Iris pigment epithelial cell (primary cell): ENCODE results near the gene NUDT11.
A peak's percentile ranks its signal among the peaks of the same experiment; 100 is the strongest.
"Not testable (repeated sequence)": the region's sequence is repeated elsewhere in the genome, so short reads cannot be mapped to it uniquely, and the experiment has no call there.

ENCODE experiments used
- DNase-seq: peaks from one replicate; pipeline ENCODE4 v3.0.0-alpha.2; 2011; ENCODE audit warnings: low read depth

NUDT11 gene

DNA sequence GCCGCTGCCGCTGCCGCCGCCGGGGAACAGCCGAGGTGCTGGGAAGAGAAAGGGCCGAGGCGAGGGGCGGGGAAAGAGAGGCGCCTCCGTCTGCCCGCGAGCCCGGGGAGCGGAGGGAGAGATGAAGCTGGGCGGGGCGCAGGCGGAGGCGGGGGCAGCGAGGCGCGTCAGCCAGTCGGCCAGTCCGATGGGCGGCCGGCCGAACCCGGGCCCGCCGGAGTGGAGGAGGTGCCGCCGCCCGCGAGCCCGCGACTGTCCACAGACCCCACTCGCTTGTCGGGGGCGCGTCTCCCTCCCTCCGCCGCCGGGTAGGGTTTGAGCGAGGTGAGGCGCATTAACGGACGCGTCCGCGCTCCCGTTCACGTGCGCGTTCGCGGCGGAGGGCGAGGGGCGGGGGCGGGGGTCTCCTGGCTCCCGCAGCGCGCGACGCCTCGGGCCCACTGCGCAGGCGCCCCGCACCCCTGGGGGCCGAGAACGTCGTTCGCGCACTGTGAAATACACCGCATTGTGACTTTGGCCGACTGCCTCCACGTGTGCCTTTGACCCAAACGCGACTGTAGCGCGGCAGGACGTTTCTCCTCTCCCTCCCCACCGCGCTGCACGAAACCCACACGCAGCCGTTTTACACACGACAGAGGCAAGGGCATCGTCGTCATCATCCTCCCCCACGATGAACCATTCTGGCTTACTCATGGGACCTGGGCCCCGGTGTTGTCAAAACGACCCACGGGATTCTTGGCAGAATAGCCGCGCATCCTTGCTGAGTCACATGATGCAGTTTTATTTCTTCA lies at the start of gene NUDT11:
Gene NUDT11, minus strand, starts transcription at position 92 of the 791 bp plus-strand sequence. CDS start 148 bp downstream, outside the sequence.
- peak; percentile 71 for DNase-seq

DNA sequence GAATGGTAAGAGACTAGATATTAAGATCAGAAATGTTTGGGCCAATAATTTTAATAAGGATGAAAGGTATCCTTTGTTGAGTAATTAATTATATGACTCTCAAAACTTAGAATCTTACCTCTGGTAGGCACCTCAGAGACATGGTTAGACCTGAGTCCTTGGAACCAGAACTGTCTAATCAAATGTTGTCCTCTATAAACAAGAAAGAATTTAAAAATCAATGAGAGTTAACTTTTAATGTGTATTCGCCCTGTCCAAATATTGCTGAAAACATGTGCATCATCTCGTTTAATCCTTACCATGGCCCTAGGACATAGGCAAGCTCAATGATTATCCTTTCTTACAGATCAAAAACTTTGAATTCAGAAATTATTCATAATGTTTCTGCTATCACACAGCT lies 24.0 kb upstream of the NUDT11 start:
- no peak for DNase-seq

DNA sequence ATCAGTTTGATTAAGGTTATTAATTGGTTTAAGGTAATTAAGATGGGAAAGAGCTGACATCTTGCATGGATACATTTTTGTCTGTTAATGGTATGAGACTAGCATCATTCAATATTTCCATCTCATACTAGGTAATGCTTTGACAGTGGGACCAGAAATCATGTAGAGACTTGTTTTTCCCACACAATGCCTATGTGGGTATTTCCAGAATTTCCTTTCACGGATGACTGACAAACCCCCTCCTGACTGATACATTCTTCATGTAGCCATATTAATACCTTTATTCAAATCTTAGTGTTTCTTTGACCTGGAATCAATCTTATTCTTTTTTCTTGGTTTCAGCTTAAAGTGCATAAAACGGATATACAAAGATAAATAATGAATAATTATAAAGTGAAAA lies 22.7 kb upstream of the NUDT11 start:
- DNase-seq = not testable (repeated sequence)

DNA sequence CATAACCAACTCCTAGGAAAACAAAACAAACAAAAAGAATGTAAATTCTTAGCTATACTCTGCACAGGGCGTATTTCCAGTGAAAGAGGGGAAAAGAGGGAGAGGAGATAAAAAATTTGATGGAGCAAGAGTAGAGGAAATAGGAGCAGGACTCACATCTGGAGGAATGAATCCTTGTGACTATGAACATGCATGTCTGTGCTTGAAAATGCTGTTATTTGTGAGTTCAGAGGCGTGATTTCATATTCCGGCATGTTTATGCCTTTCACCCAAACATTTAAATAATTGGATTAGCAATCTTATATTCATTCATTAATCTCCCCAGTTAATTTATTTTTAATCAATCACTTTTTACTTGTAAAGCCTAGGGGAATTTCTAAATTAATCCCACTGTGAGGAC lies 11.2 kb upstream of the NUDT11 start:
- no peak for DNase-seq

DNA sequence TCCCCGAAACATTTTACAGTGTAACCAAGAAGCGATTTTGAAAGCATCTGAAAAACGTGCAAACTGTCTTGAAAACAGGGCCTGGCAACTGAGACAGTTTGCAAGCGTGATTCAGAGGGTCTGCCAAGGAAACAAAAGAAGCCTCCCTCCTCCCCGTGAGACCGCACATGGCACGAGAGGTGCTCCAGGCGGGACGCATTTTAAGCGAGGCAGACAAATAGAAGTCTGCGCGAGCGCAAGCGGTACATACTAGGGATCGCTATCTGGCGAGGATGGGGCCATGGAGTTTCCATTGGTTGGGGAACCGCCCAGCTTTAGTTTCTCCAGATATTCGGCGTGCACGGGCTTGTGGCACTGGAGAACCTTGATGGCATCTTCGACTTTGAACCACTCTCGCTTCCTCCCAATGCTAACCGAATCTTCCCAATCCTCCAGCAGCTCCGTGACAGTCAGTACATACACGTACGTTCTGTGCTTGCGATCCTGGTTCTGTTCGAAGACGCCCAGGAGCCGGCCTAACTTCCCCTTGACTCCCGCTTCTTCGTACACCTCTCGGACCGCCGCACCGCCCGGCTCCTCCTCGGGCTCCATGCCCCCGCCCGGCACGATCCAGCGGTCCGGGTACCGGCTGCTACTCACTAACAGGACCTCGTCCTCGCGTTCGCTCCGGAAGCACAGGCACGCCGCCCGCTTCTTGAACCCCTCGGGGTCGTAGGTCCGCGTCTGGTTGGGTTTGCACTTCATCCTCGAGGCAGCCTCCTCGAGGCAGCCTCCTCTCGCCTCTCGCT lies 497 bp downstream of the NUDT11 start:
- DNase-seq = peak; percentile 13

DNA sequence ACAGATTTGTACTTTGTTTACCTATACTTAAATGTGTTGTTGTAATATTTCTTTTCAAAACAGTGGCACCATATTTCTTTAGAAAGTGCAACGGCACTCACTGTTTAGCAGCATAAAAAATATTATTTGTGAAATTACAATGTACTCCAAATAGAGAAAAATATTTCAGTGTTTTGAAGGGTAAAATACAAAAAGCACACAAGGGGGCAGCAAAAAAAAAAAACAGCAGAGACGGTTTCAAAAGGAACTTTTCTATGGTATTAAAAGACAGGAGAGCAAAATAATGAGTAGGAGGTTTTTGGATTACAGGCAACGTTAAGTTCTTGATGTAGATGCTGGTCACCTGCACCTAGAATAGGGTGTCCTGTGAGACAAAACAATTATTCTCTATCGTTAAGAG lies 2.0 kb downstream of the NUDT11 start:
- DNase-seq = no peak

DNA sequence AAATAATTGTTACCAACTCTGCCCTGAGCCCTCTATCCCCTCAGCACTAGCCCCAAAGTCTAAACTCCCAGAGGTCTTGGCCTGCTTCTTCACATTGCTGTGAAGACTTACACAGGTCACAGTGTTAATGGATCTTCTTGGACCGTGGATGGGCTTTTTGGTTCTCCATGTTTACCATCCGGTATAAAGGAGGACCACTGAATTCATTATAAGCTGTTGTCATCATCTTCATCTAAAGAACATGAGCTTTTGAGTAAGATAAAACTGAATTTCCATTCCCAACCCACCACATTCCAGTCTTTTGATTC lies 8.5 kb downstream of the NUDT11 start:
- DNase-seq = peak; percentile 32

DNA sequence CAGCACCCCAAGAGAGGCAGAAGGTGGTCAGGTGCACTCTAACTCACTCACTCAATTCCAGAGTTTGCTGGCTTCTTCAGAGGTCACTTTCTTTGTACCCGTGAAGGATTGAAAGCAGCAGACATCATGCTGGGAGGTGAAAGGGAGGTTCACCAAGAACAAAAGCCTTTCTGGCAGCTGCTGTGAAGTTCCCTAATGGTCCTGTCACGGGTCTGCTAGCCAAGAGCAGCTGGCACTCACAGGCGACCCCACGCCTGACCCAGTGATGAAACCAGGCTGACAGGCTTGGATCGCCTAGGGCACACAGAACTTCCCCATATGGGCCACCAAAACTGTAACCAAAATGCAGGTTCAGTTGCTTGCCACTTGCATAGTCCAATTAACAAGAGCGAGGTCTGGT lies 11.8 kb downstream of the NUDT11 start:
- no peak for DNase-seq

DNA sequence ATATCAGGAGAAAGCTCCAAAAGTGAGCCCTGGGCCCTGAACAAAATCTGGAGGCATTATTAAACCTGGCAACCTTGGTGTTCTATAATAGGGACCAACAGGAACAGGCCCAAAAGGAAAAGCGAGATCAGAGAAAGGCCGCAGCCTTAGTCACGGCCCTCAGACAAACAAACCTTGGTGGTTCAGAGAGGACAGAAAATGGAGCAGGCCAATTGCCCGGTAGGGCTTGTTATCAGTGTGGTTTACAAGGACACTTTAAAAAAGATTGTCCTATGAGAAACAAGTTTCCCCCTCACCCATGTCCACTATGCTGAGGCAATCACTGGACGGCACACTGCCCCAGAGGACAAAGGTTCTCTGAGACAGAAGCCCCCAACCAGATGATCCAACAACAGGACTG lies 14.0 kb downstream of the NUDT11 start:
- not testable (repeated sequence) for DNase-seq

DNA sequence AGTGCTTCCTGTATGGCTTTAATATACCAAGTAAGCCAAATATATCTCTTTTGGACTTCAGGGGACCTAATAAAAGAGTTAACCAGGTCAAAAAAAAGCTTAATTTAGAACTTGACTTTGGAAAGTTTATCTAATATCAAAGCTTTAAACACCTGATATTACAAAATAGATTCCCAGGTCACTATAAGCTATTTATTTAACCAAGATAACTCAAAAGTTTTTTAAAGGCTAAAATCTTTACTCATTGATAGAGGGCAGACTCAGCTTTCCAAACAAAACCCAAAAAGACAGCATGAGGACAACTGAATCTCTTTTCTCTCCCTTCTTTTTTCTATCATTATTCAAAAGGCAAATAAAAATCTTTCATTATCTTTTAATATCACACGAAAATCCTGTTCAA lies 19.5 kb downstream of the NUDT11 start:
- no peak for DNase-seq

DNA sequence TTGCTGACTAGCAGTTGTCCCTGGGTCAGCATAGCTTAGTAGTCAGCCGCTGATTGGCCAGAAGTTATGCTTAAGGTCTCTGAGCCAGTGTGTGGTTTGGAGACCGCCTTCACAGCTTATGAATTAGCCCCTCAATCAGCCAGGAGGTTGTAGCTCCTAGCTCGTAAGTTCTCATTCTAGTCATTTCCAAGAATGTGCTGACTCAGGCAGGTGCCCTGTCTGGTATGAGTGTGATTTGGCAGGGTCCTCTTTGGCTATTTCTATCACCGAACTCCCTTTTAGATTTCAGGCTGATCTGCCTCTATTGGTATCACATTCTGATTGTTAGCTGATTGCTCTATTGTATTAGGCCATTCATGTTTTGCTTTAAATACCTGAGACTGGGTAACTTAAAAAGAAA lies 33.1 kb downstream of the NUDT11 start:
- DNase-seq = no peak

DNA sequence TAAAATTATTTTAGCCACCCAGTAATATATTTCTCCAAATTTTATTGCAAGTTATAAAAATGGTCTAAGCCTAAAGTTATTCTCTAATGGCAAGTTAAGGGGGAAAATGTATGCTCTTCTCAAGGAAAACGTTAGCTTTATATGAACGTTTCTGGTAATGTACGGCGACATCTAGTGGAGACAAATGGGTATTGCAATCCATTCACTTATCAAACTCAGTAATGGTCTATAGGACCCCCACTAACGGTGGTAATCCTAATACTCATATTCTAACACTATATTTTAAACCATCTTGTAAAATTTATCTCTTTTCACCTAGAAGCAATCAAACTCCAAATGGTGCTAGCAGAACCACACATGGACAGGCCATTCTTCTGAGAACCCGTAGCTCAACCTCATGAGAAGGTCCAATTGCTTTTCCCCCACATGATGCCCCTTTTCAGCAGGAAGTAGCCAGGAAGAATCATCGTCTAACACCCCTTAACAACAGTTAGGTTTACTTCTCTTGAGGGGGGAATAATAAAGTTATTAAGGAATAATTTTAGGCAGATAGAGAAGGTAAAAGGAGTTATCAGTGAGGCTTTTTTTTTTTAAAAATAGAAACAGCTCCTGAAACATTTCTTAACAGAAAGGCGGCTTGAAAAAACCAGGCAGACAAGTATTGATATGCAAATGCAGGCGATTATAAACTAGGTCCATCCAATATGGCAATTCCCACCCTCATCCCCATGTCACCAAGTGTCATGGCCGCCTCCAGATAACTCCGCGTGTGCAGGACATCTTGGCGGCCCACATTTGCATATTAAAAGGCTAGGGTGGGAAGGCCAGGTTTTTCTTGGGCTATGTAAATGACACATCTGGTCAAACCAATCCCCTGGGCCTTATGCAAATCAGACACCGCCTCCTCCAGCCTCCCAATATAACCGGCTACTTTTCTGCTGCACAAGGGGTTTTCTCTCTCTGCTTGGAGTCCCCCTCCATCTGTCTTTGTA lies 35.0 kb downstream of the NUDT11 start:
- peak; percentile 38 for DNase-seq

DNA sequence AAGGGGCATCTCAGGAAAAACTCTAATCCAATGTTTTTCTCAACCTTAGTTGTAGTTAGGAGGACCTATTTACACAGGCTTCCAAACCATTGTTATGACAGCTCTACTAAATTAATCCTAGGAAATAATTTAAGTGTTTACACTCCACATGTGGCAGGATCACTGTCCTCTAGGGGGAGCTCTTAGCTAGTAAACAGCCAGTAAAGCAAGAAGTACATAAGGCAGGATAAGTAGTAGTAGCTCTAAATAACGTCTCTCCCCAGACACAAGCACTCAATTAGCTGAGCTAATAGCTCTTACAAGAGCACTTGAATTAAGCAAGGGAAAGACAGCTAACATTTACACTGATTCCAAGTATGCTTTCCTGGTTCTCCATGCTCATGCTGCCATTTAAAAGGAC lies 37.3 kb downstream of the NUDT11 start:
- DNase-seq = peak; percentile 34

DNA sequence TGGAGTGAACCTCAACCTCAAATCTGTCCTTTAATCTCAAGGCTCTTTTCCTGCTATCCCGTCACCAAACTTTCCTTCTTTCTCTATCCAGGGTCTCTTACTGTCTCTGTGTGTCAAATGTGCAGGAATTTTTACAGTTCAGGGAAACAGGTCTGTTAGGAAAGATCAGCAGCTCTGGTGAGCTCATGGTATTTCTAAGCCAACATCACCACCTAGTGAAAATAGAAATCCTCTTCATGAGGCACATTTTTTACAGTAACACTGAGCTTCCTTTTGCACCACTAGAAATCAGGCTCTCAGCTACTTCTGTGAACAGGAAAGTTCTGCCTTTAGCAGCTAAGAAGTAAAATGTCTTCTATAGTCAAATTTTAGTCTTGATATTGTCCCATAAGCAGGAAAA lies 39.6 kb downstream of the NUDT11 start:
- no peak for DNase-seq

DNA sequence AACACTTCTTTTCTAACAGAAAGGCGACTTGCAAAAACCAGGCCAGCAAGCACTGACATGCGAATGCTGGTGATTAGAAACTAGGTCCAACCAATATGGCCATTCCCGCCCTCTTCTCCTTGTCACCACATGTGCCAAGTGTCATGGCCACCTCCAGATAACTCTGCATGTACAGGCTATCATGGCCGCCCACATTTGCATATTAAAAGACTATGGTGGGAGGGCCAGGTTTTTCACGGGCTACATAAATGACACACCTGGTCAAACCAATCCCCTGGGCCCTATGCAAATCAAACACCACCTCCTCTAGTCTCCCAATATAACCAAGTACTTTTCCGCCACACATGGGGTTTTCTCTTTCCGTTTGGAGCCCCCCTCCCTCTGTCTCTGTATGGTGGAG lies 40.1 kb downstream of the NUDT11 start:
- no peak for DNase-seq

DNA sequence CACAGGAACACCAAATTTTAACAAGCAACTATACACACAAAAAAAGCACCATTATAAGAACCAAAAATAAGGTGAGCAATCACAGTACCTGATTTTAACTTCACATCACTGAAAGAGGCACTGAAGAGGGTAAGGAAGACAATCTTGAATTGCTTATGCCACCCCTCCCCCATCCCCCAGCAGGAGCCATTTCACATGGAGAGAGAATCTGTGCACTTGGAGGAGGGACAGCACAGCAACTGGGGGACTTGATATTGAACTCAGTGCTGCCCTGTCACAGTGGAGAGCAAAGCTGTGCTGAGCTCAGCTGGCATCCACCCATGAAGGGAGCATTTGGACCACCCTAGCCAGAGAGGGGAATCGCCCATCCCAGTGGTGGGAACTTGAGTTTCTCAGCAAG lies 56.0 kb downstream of the NUDT11 start:
- no peak for DNase-seq
